Uterus (tissue), 2 donors: ENCODE results near the gene EID3.

Experiments
- CTCF ChIP-seq, 4 experiments: fragments of 200-600 bp in 2 of 4; fragments of 450-650 bp in 2 of 4; sonication (generic) in 2 of 4; IDR thresholded peaks; one replicate each; pipeline ENCODE4 v1.5.1; 2016 to 2019; ENCODE audit warnings: antibody characterized with exemption in 4 of 4, mild to moderate bottlenecking in 2 of 4, moderate library complexity in 1 of 4
- POLR2A ChIP-seq, 2 donors: fragments of 450-650 bp; IDR thresholded peaks; one replicate each; pipeline ENCODE4 v1.6.1; 2016; ENCODE audit warnings: antibody characterized with exemption in 2 of 2, mild to moderate bottlenecking in 1 of 2, moderate library complexity in 1 of 2

- TF ChIP-seq CTCF (IDR thresholded peaks at IDR 0.05): no peak
- no peak for TF ChIP-seq POLR2A (IDR thresholded peaks at IDR 0.05)
These were observed 6.8 kb upstream of the EID3 start for GRCh38 chr12:104296718-104297117.
